IMR-90 (cell line): Measurements from ENCODE around the gene ITGB4. TPM values are rescaled to one million over a fixed set of nuclear protein-coding genes. Genes with fewer than 3 reads are reported as not detected.

Source experiments
- ATAC-seq: fragments of 200-7000 bp; cut with Tn5 transposase; 2 replicates; pipeline ENCODE4 v1.9.1; 2020; ENCODE audit warnings: low read depth, mild to moderate bottlenecking, moderate library complexity
- BruUV-seq: library from RNA; stranded (reverse); fragments of 400-500 nt; replicated peaks from 2 replicates; lab custom pipeline; 2021; lab: Mats Ljungman, UMichigan
- CTCF ChIA-PET: fragments of 300-600 bp; formaldehyde crosslinking; extraction: SDS; loops from one replicate; lab custom pipeline; 2021; ENCODE audit warnings: antibody characterized with exemption; lab: Yijun Ruan, JAX
- POLR2A ChIA-PET: fragments of 300-600 bp; sonication (Branson Sonifier 250); formaldehyde crosslinking; loops from one replicate; lab custom pipeline; 2022; ENCODE audit warnings: antibody characterized with exemption; ENCODE audit not compliant: unreplicated experiment; lab: Charles Lee
- DNase-seq: peaks from one replicate; pipeline ENCODE4 v3.0.0; 2013
- H2AFZ ChIP-seq: replicated peaks from 2 replicates; pipeline ENCODE3; 2013; ENCODE audit warnings: low read length, mild to moderate bottlenecking; ENCODE audit not compliant: poor library complexity
- H2AK5ac ChIP-seq: 2 replicates; pipeline ENCODE4 v1.6.1; 2013; ENCODE audit warnings: low read depth, low read length, inconsistent platforms
- H2AK9ac ChIP-seq: replicated peaks from 2 replicates; pipeline ENCODE3; 2013; ENCODE audit warnings: mild to moderate bottlenecking, low read depth, low read length, moderate library complexity; ENCODE audit not compliant: poor library complexity
- H2BK120ac ChIP-seq: 2 replicates; pipeline ENCODE4 v1.6.1; 2013; ENCODE audit warnings: low read depth, low read length, inconsistent platforms
- H2BK15ac ChIP-seq: 3 replicates; pipeline ENCODE4 v1.6.1; 2013; ENCODE audit warnings: low read depth, low read length, inconsistent platforms
- H2BK20ac ChIP-seq: 2 replicates; pipeline ENCODE4 v1.6.1; 2013; ENCODE audit warnings: low read depth, mild to moderate bottlenecking, inconsistent platforms, low read length, moderate library complexity
- H2BK5ac ChIP-seq: 2 replicates; pipeline ENCODE4 v1.6.1; 2013; ENCODE audit warnings: mild to moderate bottlenecking, low read depth, low read length, inconsistent platforms; ENCODE audit not compliant: poor library complexity, severe bottlenecking
- H3K14ac ChIP-seq: replicated peaks from 2 replicates; pipeline ENCODE4 v1.6.1; 2013; ENCODE audit warnings: low read depth, low read length, inconsistent platforms
- H3K18ac ChIP-seq: 2 replicates; pipeline ENCODE4 v1.6.1; 2013; ENCODE audit warnings: low read depth, low read length, control low read depth
- H3K23ac ChIP-seq: 2 replicates; pipeline ENCODE4 v1.6.1; 2013; ENCODE audit warnings: low read depth, low read length, inconsistent platforms
- H3K27ac ChIP-seq: 2 replicates; pipeline ENCODE4 v1.5.1; 2013; ENCODE audit warnings: mild to moderate bottlenecking, control low read depth, low read length; ENCODE audit not compliant: insufficient read depth
- H3K27me3 ChIP-seq: 2 replicates; pipeline ENCODE4 v1.6.1; 2013; ENCODE audit warnings: low read length; ENCODE audit not compliant: control insufficient read depth, insufficient read depth
- H3K36me3 ChIP-seq: 2 replicates; pipeline ENCODE4 v1.6.1; 2013; ENCODE audit warnings: low read length, mixed read lengths; ENCODE audit not compliant: control insufficient read depth, insufficient read depth
- H3K4ac ChIP-seq: 2 replicates; pipeline ENCODE4 v1.6.1; 2013; ENCODE audit warnings: low read depth, low read length, inconsistent platforms
- H3K4me1 ChIP-seq: 2 replicates; pipeline ENCODE4 v1.6.1; 2013; ENCODE audit warnings: low read length, mixed read lengths; ENCODE audit not compliant: control insufficient read depth, insufficient read depth
- H3K4me2 ChIP-seq: 2 replicates; pipeline ENCODE4 v1.6.1; 2013; ENCODE audit warnings: low read depth, mild to moderate bottlenecking, control low read depth, low read length, moderate library complexity
- H3K4me3 ChIP-seq: 2 replicates; pipeline ENCODE4 v1.5.1; 2013; ENCODE audit warnings: low read depth, mild to moderate bottlenecking, control low read depth, low read length, moderate library complexity; ENCODE audit not compliant: insufficient read depth
- H3K56ac ChIP-seq: 2 replicates; pipeline ENCODE4 v1.6.1; 2013; ENCODE audit warnings: low read length, inconsistent platforms; ENCODE audit not compliant: insufficient read depth; ENCODE audit errors: extremely low read depth
- H3K79me1 ChIP-seq, 2 experiments: 2 replicates each; pipeline ENCODE4 v1.6.1; 2013; ENCODE audit warnings: low read length in 2 of 2, inconsistent platforms in 1 of 2, low read depth in 1 of 2
- H3K9ac ChIP-seq: 2 replicates; pipeline ENCODE4 v1.6.1; 2013; ENCODE audit warnings: low read depth, low read length, control low read depth
- H3K9me1 ChIP-seq: 2 replicates; pipeline ENCODE4 v1.6.1; 2013; ENCODE audit warnings: low read length, inconsistent platforms; ENCODE audit not compliant: insufficient read depth
- H3K9me3 ChIP-seq: 2 replicates; pipeline ENCODE4 v1.6.1; 2013; ENCODE audit warnings: low read length; ENCODE audit not compliant: control insufficient read depth, insufficient read depth
- H4K20me1 ChIP-seq: 2 replicates; pipeline ENCODE4 v1.6.1; 2013; ENCODE audit warnings: low read length, inconsistent platforms; ENCODE audit not compliant: insufficient read depth
- H4K5ac ChIP-seq: 2 replicates; pipeline ENCODE4 v1.6.1; 2013; ENCODE audit warnings: mild to moderate bottlenecking, low read depth, low read length, control low read depth
- H4K8ac ChIP-seq, 2 experiments: 2 replicates each; pipeline ENCODE4 v1.6.1; 2013; ENCODE audit warnings: low read depth in 2 of 2, low read length in 2 of 2, control low read depth in 1 of 2, inconsistent platforms in 1 of 2
- H4K91ac ChIP-seq: 2 replicates; pipeline ENCODE4 v1.6.1; 2013; ENCODE audit warnings: low read depth, low read length, inconsistent platforms; ENCODE audit not compliant: insufficient read depth
- BHLHE40 ChIP-seq: fragments of 150-350 bp; IDR thresholded peaks from 2 replicates; pipeline ENCODE4 v1.6.1; 2016; ENCODE audit warnings: mild to moderate bottlenecking, low read depth, low read length
- CEBPB ChIP-seq: IDR thresholded peaks from 2 replicates; pipeline ENCODE4 v1.6.1; 2012; ENCODE audit warnings: low read depth, low read length, improper control_type of control experiment
- CHD1 ChIP-seq: IDR thresholded peaks from 2 replicates; pipeline ENCODE4 v1.6.1; 2012; ENCODE audit warnings: low read depth, low read length, improper control_type of control experiment
- MAFK ChIP-seq: IDR thresholded peaks from 2 replicates; pipeline ENCODE4 v1.6.1; 2012; ENCODE audit warnings: low read depth, low read length, improper control_type of control experiment
- SMC3 ChIP-seq: fragments of 150-350 bp; IDR thresholded peaks from 2 replicates; pipeline ENCODE4 v1.6.1; 2016; ENCODE audit warnings: low read depth, mild to moderate bottlenecking, antibody characterized with exemption, low read length, moderate library complexity
- WGBS, 2 experiments: methylation state at CpG; one replicate each; pipeline versions ENCODE4 v1.1.5 to v1.1.7; 2013; ENCODE audit warnings: missing lambda C conversion rate in 2 of 2; ENCODE audit not compliant: insufficient read length in 1 of 2; ENCODE audit errors: extremely low coverage in 2 of 2; 5-methylcytosine and 5-hydroxymethylcytosine counted together
- dilution Hi-C: fragments of 300-500 bp; cut with HindIII; formaldehyde crosslinking; loops from one replicate; pipeline ENCODE4 v1.14.3; 2018; ENCODE audit warnings: low sequenced_read_pairs; ENCODE audit not compliant: unreplicated experiment
- in situ Hi-C: fragments of 300-500 bp; cut with MboI; formaldehyde crosslinking; loops from 3 replicates; pipeline ENCODE4 v1.14.3; 2019; ENCODE audit warnings: low sequenced_read_pairs, inconsistent platforms, mixed read lengths
- intact Hi-C: fragments of 100-400 bp; cut with micrococcal nuclease; formaldehyde crosslinking; loops from 2 replicates; pipeline ENCODE4 v1.10.0; 2022
- polyA plus RNA-seq, 3 experiments: library from polyadenylated mRNA; depleted of rRNA; stranded (reverse); fragments of >200 nt; gene quantifications; 2 replicates each; pipeline ENCODE4 v1.2.3, GENCODE V29; 2012; ENCODE audit warnings: low replicate concordance in 1 of 3
- total RNA-seq: library from RNA; depleted of rRNA; stranded (reverse); fragments of >200 nt; gene quantifications from 2 replicates; pipeline ENCODE4 v1.2.3, GENCODE V29; 2012

ITGB4 gene
- total and polyA plus RNA-seq, 2 of the 4 experiments (the other 2 are of a cell fraction): under 0.01 to 0.27 TPM

- Histone ChIP-seq H2BK5ac (no peak overlapping the region), H3K4me1 (no peaks in the 10 kb centered on the region; the same call in 1 of the 2 replicates), H2BK20ac (no peak overlapping the region), H3K4me3 (no peak overlapping the region), H3K14ac (no peak overlapping the region), H4K91ac (no peak overlapping the region), H4K5ac (no peak overlapping the region), H3K23ac (no peak overlapping the region), H3K9me3 (no peaks in the 10 kb centered on the region), H3K27ac (no peak overlapping the region), H3K27me3 (no peaks in the 10 kb centered on the region), H3K56ac (no peak overlapping the region), H2BK15ac (no peak overlapping the region), H3K18ac (no peak overlapping the region), H4K20me1 (no peaks in the 10 kb centered on the region), H3K9me1 (no peaks in the 10 kb centered on the region), H3K36me3 (peaks cover 23% of the 10 kb centered on the region), H2AK9ac (peak overlapping the region; percentile 39), H3K9ac (no peak overlapping the region), H4K8ac (no peak overlapping the region), H3K4me2 (no peak overlapping the region), H2BK120ac (no peak overlapping the region), H2AK5ac (no peak overlapping the region), H3K4ac (no peak overlapping the region), H2AFZ (peak overlapping the region; percentile 29), H3K79me1 (peaks cover 23 to 48% of the 10 kb centered on the region in 2 experiments)
- dilution Hi-C loops: no loop called here
- intact Hi-C loops: no loop called here
- POLR2A ChIA-PET: no interaction called here
- CTCF ChIA-PET: no interaction called here
- no TSS peak for BruUV-seq
- ATAC-seq (no peak), DNase-seq (no peak)
- in situ Hi-C loops: no loop called here
- TF ChIP-seq BHLHE40 (no peak), SMC3 (no peak), CHD1 (no peak), CEBPB (no peak), MAFK (no peak)
- 80% methylated on average over 1 of the region's 4 CpGs; no CpG with 5 or more reads in 1 of the 2 experiments for WGBS, 2 experiments
Measured at GRCh38 chr17:75799402-75799801, 78.1 kb downstream of the ITGB4 start.
